GM23338 (cell line): ENCODE data around the gene CNN3. TPM values are rescaled to one million over a fixed set of nuclear protein-coding genes. Genes with fewer than 3 reads are reported as not detected.
A peak's percentile ranks its signal among the peaks of the same experiment; 100 is the strongest.

Source experiments
- ATAC-seq: fragments of 200-7000 bp; cut with Tn5 transposase; 3 replicates; pipeline ENCODE4 v1.9.1; 2020
- DNase-seq: peaks from one replicate; pipeline ENCODE4 v3.0.0-alpha.2; 2015; ENCODE audit warnings: low spot score
- H2AFZ ChIP-seq: fragments of 200-600 bp; sonication (generic); 2 replicates; pipeline ENCODE4 v1.8.0; 2016; ENCODE audit warnings: antibody characterized with exemption, mild to moderate bottlenecking, moderate library complexity
- H3F3A ChIP-seq: fragments of 200-600 bp; sonication (generic); replicated peaks from 2 replicates; pipeline ENCODE4 v1.8.0; 2017; ENCODE audit warnings: antibody characterized with exemption, mixed run types, low read depth
- H3K27ac ChIP-seq: fragments of 200-600 bp; sonication (generic); 2 replicates; pipeline ENCODE4 v1.6.1; 2016; ENCODE audit warnings: low read depth
- H3K27me3 ChIP-seq: fragments of 200-600 bp; sonication (generic); 2 replicates; pipeline ENCODE4 v1.8.0; 2016; ENCODE audit warnings: mild to moderate bottlenecking, mixed run types, moderate library complexity; ENCODE audit not compliant: insufficient read depth
- H3K36me3 ChIP-seq: fragments of 200-600 bp; sonication (generic); 2 replicates; pipeline ENCODE4 v1.8.0; 2016; ENCODE audit warnings: mild to moderate bottlenecking; ENCODE audit not compliant: insufficient read depth
- H3K4me1 ChIP-seq: fragments of 200-600 bp; sonication (generic); 2 replicates; pipeline ENCODE4 v1.8.0; 2016; ENCODE audit warnings: mild to moderate bottlenecking, moderate library complexity; ENCODE audit not compliant: insufficient read depth
- H3K4me2 ChIP-seq: fragments of 200-600 bp; sonication (generic); 2 replicates; pipeline ENCODE4 v1.7.1; 2017; ENCODE audit warnings: mixed run types
- H3K4me3 ChIP-seq: fragments of 200-600 bp; sonication (generic); 2 replicates; pipeline ENCODE4 v1.6.1; 2016; ENCODE audit warnings: mixed run types
- H3K79me2 ChIP-seq: fragments of 200-600 bp; sonication (generic); replicated peaks from 2 replicates; pipeline ENCODE4 v1.8.0; 2017; ENCODE audit warnings: mild to moderate bottlenecking; ENCODE audit not compliant: insufficient read depth
- H3K9me2 ChIP-seq: fragments of 200-600 bp; sonication (generic); 2 replicates; pipeline ENCODE4 v1.8.0; 2017; ENCODE audit not compliant: insufficient read depth
- H4K20me1 ChIP-seq: fragments of 200-600 bp; sonication (generic); replicated peaks from 2 replicates; pipeline ENCODE4 v1.8.0; 2017; ENCODE audit warnings: mild to moderate bottlenecking; ENCODE audit not compliant: insufficient read depth
- H3K27ac Mint-ChIP-seq: 2 replicates; pipeline ENCODE4 v1.8.0; 2020; ENCODE audit warnings: inconsistent platforms, mild to moderate bottlenecking, moderate library complexity, mixed read lengths
- H3K27me3 Mint-ChIP-seq: 3 replicates; pipeline ENCODE4 v1.8.0; 2022; ENCODE audit warnings: low read depth, mild to moderate bottlenecking, moderate library complexity, mixed read lengths, inconsistent platforms; ENCODE audit not compliant: insufficient read depth, poor library complexity
- H3K36me3 Mint-ChIP-seq: 3 replicates; pipeline ENCODE4 v1.8.0; 2021; ENCODE audit warnings: low read depth, mild to moderate bottlenecking, inconsistent platforms, moderate library complexity, mixed read lengths
- H3K4me1 Mint-ChIP-seq: 3 replicates; pipeline ENCODE4 v1.8.0; 2020; ENCODE audit warnings: mild to moderate bottlenecking, inconsistent platforms, mixed read lengths
- H3K4me3 Mint-ChIP-seq: 3 replicates; pipeline ENCODE4 v1.8.0; 2021; ENCODE audit warnings: moderate library complexity, mild to moderate bottlenecking, inconsistent platforms, mixed read lengths
- H3K9me3 Mint-ChIP-seq: 3 replicates; pipeline ENCODE4 v1.8.0; 2020; ENCODE audit warnings: moderate library complexity, mild to moderate bottlenecking, inconsistent platforms, mixed read lengths
- CREB1 ChIP-seq: fragments of 250-450 bp; sonication (Bioruptor Pico); IDR thresholded peaks from 2 replicates; pipeline ENCODE4 v1.5.0; 2020; ENCODE audit warnings: low read depth, mild to moderate bottlenecking, moderate library complexity
- EZH2 ChIP-seq: fragments of 200-600 bp; sonication (generic); IDR thresholded peaks from one replicate; pipeline ENCODE4 v1.8.0; 2017; ENCODE audit warnings: antibody characterized with exemption, mild to moderate bottlenecking, low read depth; ENCODE audit not compliant: unreplicated experiment
- EZH2phosphoT487 ChIP-seq: fragments of 200-600 bp; sonication (generic); IDR thresholded peaks from one replicate; pipeline ENCODE4 v1.8.1; 2018; ENCODE audit warnings: antibody characterized with exemption; ENCODE audit not compliant: unreplicated experiment
- JUNB ChIP-seq: IDR thresholded peaks from one replicate; pipeline ENCODE4 v1.6.1; 2016; ENCODE audit warnings: antibody characterized with exemption; ENCODE audit not compliant: unreplicated experiment
- NANOG ChIP-seq: IDR thresholded peaks from 2 replicates; pipeline ENCODE4 v1.6.1; 2016; ENCODE audit warnings: antibody characterized with exemption, borderline replicate concordance
- STAT1 ChIP-seq: IDR thresholded peaks from one replicate; pipeline ENCODE4 v1.6.1; 2016; ENCODE audit warnings: antibody characterized with exemption; ENCODE audit not compliant: unreplicated experiment
- ZNF331 ChIP-seq: fragments of 250-450 bp; sonication (Bioruptor Pico); IDR thresholded peaks from 2 replicates; pipeline ENCODE4 v1.5.0; 2020; ENCODE audit warnings: low read depth, mild to moderate bottlenecking, moderate library complexity
- ZNF462 ChIP-seq: fragments of 250-450 bp; sonication (Bioruptor Pico); IDR thresholded peaks from 2 replicates; pipeline ENCODE4 v1.5.0; 2020; ENCODE audit warnings: mild to moderate bottlenecking, moderate library complexity
- polyA plus RNA-seq: library from polyadenylated mRNA; unstranded; fragments of >200 nt; fragmentation: Nextera tagmentation; extraction: Ambion mirVana; gene quantifications from 2 replicates; pipeline ENCODE4 v1.2.1, GENCODE V29; 2016
- total RNA-seq: library from RNA; depleted of rRNA; stranded (reverse); fragments of >200 nt; shearing (Covaris generic); gene quantifications from 2 replicates; pipeline ENCODE4 v1.2.3, GENCODE V29; 2014
- TF ChIP-seq, protein P1 (sequence below): IDR thresholded peaks from 2 replicates; pipeline ENCODE4 v1.6.1; 2016; ENCODE audit warnings: antibody characterized with exemption
- TF ChIP-seq, protein P2 (sequence below): IDR thresholded peaks from one replicate; pipeline ENCODE4 v1.6.1; 2018; ENCODE audit warnings: antibody characterized with exemption; ENCODE audit not compliant: unreplicated experiment

The CNN3 gene
- total and polyA plus RNA-seq, 2 experiments from 2014 or later: 220 to 312 TPM

DNA sequence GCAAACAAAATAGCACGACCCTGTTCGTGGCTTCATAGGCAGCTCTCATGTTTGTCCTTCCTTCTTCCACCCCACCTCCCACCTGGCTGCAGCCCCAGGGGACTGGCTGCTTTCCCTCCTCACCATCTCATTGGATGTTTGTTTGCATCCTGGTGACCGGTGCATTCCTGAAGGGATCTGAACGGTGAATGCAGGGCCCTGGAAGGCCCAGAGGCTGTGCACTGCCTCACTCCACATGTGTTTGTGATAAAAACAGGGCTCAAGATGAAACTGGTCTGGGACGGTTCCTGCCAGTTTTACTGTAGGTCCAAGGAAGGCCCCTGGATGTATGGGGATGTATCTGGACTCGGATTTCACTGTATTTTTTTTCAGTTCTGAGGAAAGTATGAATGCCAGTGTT is 42.8 kb downstream of the CNN3 start:
- Mint-ChIP-seq H3K4me3 (no peak overlapping the region), H3K27me3 (peaks cover 8% of the 10 kb centered on the region), H3K4me1 (peaks cover 58% of the 10 kb centered on the region), H3K27ac (peak overlapping the region; percentile 85), H3K9me3 (no peaks in the 10 kb centered on the region), H3K36me3 (no peaks in the 10 kb centered on the region)
- Histone ChIP-seq H4K20me1 (no peaks in the 10 kb centered on the region), H3K4me3 (no peak overlapping the region), H3K4me2 (peak overlapping the region; percentile 38), H3K4me1 (peaks cover 39% of the 10 kb centered on the region), H3K9me2 (no peaks in the 10 kb centered on the region; the same call in 1 of the 2 replicates), H2AFZ (no peak overlapping the region), H3K79me2 (no peaks in the 10 kb centered on the region), H3K27ac (peak overlapping the region; percentile 69), H3K27me3 (no peaks in the 10 kb centered on the region), H3K36me3 (no peaks in the 10 kb centered on the region), H3F3A (no peaks in the 10 kb centered on the region; the same call in 1 of the 2 replicates)
- ATAC-seq: peak; percentile 87
- peak; percentile 87 for DNase-seq
- no peak for TF ChIP-seq EZH2phosphoT487
- TF ChIP-seq, protein P1, sequence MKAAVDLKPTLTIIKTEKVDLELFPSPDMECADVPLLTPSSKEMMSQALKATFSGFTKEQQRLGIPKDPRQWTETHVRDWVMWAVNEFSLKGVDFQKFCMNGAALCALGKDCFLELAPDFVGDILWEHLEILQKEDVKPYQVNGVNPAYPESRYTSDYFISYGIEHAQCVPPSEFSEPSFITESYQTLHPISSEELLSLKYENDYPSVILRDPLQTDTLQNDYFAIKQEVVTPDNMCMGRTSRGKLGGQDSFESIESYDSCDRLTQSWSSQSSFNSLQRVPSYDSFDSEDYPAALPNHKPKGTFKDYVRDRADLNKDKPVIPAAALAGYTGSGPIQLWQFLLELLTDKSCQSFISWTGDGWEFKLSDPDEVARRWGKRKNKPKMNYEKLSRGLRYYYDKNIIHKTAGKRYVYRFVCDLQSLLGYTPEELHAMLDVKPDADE: no peak

DNA sequence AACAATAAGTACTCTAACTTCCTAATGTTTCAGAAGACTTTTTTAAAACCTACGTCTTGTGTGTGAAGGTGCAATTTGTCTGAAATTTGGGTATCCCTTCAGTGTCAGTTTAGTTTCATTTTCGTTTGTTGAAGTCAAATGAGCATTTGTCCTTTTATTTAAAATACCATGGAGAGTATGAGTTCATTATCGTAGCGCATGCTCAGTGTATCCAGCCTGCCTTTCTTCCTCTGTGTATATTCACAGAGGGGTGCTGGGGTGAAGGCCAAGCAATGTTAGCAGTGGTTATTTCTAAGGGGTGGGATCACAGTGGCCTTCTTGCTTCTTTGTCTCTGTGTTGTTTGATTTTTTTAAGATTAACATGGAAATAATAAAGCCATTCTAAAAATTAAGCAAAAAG is 43.2 kb downstream of the CNN3 start:
- Histone ChIP-seq H3K79me2 (no peaks in the 10 kb centered on the region), H3K4me1 (peaks cover 39% of the 10 kb centered on the region), H3F3A (no peaks in the 10 kb centered on the region), H4K20me1 (no peaks in the 10 kb centered on the region), H2AFZ (no peak overlapping the region), H3K27ac (no peak overlapping the region), H3K36me3 (no peaks in the 10 kb centered on the region), H3K4me2 (no peak overlapping the region), H3K4me3 (no peak overlapping the region), H3K9me2 (no peaks in the 10 kb centered on the region; the same call in 1 of the 2 replicates), H3K27me3 (no peaks in the 10 kb centered on the region)
- Mint-ChIP-seq H3K36me3 (no peaks in the 10 kb centered on the region), H3K27me3 (peaks cover 8% of the 10 kb centered on the region), H3K4me3 (no peak overlapping the region; the same call in 2 of the 3 replicates), H3K9me3 (no peaks in the 10 kb centered on the region), H3K27ac (peak overlapping the region; percentile 85; the same call in 1 of the 2 replicates), H3K4me1 (peaks cover 55% of the 10 kb centered on the region)
- no peak for DNase-seq
- peak; percentile 33 for ATAC-seq
- TF ChIP-seq STAT1 (no peak), JUNB (no peak), EZH2 (no peak), CREB1 (CRISPR knock-in tag) (no peak), ZNF462 (no peak), ZNF331 (CRISPR knock-in tag) (no peak), EZH2phosphoT487 (no peak), NANOG (no peak)
- TF ChIP-seq, protein P2, sequence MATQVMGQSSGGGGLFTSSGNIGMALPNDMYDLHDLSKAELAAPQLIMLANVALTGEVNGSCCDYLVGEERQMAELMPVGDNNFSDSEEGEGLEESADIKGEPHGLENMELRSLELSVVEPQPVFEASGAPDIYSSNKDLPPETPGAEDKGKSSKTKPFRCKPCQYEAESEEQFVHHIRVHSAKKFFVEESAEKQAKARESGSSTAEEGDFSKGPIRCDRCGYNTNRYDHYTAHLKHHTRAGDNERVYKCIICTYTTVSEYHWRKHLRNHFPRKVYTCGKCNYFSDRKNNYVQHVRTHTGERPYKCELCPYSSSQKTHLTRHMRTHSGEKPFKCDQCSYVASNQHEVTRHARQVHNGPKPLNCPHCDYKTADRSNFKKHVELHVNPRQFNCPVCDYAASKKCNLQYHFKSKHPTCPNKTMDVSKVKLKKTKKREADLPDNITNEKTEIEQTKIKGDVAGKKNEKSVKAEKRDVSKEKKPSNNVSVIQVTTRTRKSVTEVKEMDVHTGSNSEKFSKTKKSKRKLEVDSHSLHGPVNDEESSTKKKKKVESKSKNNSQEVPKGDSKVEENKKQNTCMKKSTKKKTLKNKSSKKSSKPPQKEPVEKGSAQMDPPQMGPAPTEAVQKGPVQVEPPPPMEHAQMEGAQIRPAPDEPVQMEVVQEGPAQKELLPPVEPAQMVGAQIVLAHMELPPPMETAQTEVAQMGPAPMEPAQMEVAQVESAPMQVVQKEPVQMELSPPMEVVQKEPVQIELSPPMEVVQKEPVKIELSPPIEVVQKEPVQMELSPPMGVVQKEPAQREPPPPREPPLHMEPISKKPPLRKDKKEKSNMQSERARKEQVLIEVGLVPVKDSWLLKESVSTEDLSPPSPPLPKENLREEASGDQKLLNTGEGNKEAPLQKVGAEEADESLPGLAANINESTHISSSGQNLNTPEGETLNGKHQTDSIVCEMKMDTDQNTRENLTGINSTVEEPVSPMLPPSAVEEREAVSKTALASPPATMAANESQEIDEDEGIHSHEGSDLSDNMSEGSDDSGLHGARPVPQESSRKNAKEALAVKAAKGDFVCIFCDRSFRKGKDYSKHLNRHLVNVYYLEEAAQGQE: no peak
